GM19025 (cell line): ENCODE data around the gene FPGT.
"Not testable (repeated sequence)": the region's sequence is repeated elsewhere in the genome, so short reads cannot be mapped to it uniquely, and the experiment has no call there.

Experiments used
- ATAC-seq: cut with Tn5 transposase; IDR thresholded peaks from one replicate; pipeline ENCODE4 v1.9.1; 2021; ENCODE audit warnings: mild to moderate bottlenecking, low read depth, moderate library complexity; ENCODE audit not compliant: unreplicated experiment

Gene FPGT

DNA sequence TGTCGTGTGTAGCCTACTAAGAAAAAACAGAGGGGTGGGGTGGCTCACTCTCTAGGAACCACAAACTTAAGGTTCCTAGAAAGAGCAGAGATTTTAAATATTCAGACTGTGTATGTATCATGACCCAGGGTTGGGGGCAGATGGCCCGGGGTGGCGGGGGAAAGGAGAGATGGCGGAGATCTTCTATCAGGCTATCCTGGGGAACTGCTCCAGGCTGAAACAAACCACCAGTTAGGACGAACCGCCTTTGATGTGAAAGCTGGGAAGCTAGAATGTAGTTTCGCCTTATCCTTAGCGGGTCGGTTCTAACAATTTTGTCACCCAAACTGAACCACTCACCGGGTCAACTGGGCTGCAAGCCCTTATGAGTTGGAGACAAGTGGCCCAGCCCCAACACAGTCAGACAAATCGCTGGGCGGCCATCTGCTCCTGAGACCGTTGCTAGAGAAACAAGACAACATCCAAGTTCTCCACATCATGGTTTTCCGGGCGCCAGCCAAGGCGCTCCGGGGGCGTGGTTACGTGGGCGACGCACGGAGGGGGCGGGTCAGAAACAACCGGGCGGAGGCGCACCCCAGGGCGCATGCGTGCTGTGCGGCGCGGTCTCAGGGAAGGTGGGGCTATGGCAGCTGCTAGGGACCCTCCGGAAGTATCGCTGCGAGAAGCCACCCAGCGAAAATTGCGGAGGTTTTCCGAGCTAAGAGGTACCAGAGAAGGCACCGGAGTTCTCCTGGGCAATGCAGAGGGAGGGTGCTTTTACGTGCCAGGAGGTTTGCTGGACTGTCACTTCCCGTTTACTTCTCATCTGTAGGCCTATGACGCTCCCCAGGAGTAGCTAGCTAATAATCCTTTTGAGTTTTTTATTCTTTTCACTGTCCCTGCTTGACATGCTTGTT lies at the start of gene FPGT, which contains the start of gene LRRIQ3:
TSS of gene FPGT (plus strand) at position 586 of the 896 bp plus-strand sequence. CDS start at position 623, 37 bp downstream.
TSS of gene LRRIQ3 (minus strand) at position 520 of the 896 bp plus-strand sequence. CDS start 14,492 bp downstream, outside the sequence.
- ATAC-seq = peak; percentile 95

DNA sequence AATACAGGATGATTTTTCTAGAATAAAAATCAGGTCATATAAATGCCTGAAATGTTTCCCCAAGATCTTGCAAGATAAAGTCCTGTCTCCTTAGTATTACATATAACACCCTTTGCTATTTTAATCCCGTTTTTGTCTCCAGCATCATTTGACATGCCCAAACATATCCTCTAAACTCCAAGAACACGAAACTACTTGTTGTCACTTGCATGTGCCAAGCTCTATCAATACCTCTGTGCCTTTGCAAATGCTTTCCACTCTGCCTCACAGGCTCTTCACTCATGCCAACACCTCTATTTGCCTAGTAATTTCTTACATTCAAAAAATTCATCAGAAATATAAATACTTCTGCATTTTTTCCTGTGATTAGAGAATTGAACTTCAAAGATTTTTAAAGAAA lies 38.0 kb upstream of the FPGT start:
- ATAC-seq = no peak

DNA sequence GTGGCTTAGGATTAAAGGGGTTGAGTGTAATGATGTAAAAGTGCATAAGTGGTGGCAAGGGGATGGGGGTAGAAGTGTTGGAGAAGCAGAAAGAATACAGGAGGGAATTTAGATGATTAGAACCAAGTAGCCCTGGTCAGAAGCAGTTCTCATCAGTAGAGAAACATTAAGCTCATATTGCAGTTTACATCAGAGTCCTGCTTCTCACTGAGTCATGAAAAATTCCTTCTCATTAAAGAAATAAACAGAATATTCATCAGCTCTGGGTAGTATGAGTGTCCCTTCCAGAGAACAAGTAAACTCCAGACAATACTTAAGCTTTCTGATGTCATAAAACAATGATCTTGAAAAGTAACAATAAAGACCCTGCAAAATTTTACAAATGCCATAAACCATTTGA lies 36.5 kb upstream of the FPGT start:
- ATAC-seq = no peak

DNA sequence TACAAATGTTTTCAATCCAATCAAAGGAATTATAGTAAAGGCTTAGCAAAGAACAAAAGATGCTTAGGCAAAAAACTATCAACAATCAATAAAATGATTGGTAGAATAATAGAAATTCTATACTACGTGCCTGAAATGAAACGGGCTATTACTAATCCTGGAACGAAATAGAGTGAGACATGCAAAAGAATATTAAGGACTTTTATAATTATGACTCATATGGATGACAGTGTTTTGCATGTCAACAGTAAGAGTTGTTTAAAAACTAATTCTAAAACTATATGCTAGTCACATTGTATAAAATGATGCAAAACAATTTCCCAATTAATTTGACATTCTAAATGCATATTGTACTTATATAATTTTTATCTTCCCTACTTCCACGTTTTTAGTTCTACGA lies 35.7 kb upstream of the FPGT start:
- ATAC-seq = no peak

GRCh38 chr1:74174423-74174822 lies 23.6 kb upstream of the FPGT start:
- ATAC-seq = not testable (repeated sequence)

DNA sequence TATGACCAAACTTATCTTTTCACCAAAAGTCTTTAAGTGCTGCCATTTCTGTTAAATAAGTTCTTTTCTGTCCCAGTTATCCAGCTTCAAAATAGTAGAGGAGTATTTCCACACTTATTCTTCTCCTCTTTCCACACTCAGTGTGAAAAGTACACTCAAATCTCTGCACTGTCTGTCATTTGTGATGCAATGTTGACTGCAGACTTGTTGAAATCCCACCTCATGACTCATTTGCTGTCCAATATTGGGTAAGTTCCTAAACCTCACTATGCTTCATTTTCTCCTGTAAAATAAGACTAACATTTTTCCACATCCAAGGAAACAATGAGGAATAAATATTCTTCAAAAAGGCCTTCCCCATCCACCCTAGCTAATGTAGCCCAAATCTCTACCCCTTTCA lies 17.6 kb upstream of the FPGT start:
- no peak for ATAC-seq

- no peak for ATAC-seq
Observed at GRCh38 chr1:74193908-74194307, 4.1 kb upstream of the FPGT start.

GRCh38 chr1:74195339-74195738 lies 2.7 kb upstream of the FPGT start:
- no peak for ATAC-seq

- ATAC-seq = no peak
Observed at GRCh38 chr1:74197255-74197654, 787 bp upstream of the FPGT start.

- ATAC-seq = no peak
Observed at GRCh38 chr1:74199504-74199903, 1.5 kb downstream of the FPGT start.

DNA sequence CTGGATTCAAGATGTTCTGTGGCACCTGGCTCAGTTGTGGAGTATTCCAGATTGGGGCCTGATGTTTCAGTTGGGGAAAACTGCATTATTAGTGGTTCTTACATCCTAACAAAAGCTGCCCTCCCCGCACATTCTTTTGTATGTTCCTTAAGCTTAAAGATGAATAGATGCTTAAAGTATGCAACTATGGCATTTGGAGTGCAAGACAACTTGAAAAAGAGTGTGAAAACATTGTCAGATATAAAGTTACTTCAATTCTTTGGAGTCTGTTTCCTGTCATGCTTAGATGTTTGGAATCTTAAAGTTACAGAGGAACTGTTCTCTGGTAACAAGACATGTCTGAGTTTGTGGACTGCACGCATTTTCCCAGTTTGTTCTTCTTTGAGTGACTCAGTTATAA lies 7.2 kb downstream of the FPGT start:
- ATAC-seq = no peak

- ATAC-seq = no peak
Observed at GRCh38 chr1:74215229-74215628, 17.2 kb downstream of the FPGT start.

GRCh38 chr1:74222701-74223100 lies 24.7 kb downstream of the FPGT start:
- no peak for ATAC-seq

DNA sequence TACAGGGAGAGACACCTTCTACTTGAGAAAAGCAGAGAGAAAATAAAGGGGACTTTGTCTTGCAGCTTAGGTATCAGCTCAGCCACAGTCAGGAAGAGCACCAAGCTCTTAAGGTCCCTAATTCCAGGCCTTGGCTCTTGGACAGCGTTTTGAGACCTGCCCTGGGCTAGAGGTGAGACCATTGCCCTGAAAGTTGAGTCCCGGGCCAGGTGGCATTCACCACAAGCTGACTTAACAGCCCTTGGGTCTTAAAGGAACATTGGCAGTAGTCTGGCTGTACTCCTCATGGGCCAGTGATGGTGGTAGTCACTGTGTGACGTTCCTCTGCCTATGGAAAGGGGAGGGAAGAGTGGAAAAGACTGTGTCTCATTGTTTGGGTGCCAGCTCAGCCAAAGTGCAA lies 25.4 kb downstream of the FPGT start:
- no peak for ATAC-seq

- no peak for ATAC-seq
Observed at GRCh38 chr1:74235153-74235552, 37.1 kb downstream of the FPGT start, which contains the start of gene TNNI3K. Gene TNNI3K (plus strand): TSS chr1:74235387. CDS start chr1:74235452, 65 bp downstream.

DNA sequence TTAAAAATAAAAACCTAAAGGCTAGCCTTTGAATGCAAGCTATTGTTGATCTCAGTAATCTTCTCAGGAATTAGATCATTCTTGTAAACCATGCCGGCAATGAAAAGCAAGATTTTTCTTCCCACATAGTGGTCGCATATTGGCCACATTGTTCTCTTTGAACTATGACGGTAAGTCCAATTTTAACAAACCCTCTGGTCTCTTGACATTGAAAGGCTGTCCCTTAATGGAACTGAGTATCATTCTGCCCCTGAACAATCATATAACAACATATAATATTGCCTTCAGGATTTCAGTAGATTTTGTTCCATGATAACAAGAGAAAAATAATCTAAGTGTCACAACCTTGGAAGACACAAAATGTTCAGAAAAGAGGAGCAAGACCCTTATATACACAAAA lies 38.4 kb downstream of the FPGT start:
- no peak for ATAC-seq

DNA sequence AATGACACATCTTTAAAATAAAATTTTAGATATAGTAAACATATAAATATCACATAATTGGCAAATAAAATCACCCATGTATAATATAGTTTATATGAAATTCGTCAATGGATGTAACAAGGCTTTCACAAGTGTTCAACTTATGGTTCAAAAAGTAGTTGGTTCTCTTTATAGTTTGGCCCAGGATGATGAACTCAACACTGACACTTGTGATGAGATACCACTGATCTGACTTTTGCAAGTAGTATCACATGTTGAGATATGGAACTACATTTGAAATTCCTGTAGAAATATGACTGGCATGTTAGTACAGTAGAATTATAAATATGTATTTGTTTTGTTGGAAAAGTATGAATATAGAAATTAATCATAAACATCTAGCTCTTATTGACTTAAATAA lies 39.0 kb downstream of the FPGT start:
- no peak for ATAC-seq

GRCh38 chr1:74237787-74238186 lies 39.7 kb downstream of the FPGT start:
- ATAC-seq = no peak

GRCh38 chr1:74245168-74245772 lies 47.2 kb downstream of the FPGT start:
- no peak for ATAC-seq

- no peak for ATAC-seq
Observed at GRCh38 chr1:74246315-74246714, 48.3 kb downstream of the FPGT start.

GRCh38 chr1:74247881-74248528 lies 50.0 kb downstream of the FPGT start:
- no peak for ATAC-seq
